HG03520 (cell line): Measurements from ENCODE around the gene MACROD2.

Experiments
- ATAC-seq: cut with Tn5 transposase; IDR thresholded peaks from one replicate; pipeline ENCODE4 v1.9.1; 2021; ENCODE audit warnings: mild to moderate bottlenecking, moderate library complexity; ENCODE audit not compliant: unreplicated experiment

The MACROD2 gene

GRCh38 chr20:15895126-15895525 is 1899.8 kb downstream of the MACROD2 start:
- ATAC-seq: no peak

GRCh38 chr20:15895560-15896084 is 1900.3 kb downstream of the MACROD2 start:
- ATAC-seq: peak; percentile 87

- no peak for ATAC-seq
These were observed 1904.7 kb downstream of the MACROD2 start for GRCh38 chr20:15899967-15900366.

- no peak for ATAC-seq
These were observed 1905.1 kb downstream of the MACROD2 start for GRCh38 chr20:15900443-15900842.

- ATAC-seq: no peak
These were observed 1907.2 kb downstream of the MACROD2 start for GRCh38 chr20:15902493-15902892.

GRCh38 chr20:15905661-15906060 is 1910.3 kb downstream of the MACROD2 start:
- ATAC-seq: no peak

- ATAC-seq: no peak
These were observed 1914.7 kb downstream of the MACROD2 start for GRCh38 chr20:15909995-15910394.

GRCh38 chr20:15911581-15911980 is 1916.3 kb downstream of the MACROD2 start:
- ATAC-seq: no peak

- no peak for ATAC-seq
These were observed 1918.2 kb downstream of the MACROD2 start for GRCh38 chr20:15913391-15914025.

- no peak for ATAC-seq
These were observed 1921.3 kb downstream of the MACROD2 start for GRCh38 chr20:15916623-15917022.

- ATAC-seq: no peak
These were observed 1922.0 kb downstream of the MACROD2 start for GRCh38 chr20:15917283-15917682.

GRCh38 chr20:15918631-15919030 is 1923.3 kb downstream of the MACROD2 start:
- no peak for ATAC-seq

- ATAC-seq: no peak
These were observed 1923.8 kb downstream of the MACROD2 start for GRCh38 chr20:15919118-15919517.

GRCh38 chr20:15921930-15922329 is 1926.6 kb downstream of the MACROD2 start:
- no peak for ATAC-seq

GRCh38 chr20:15922556-15922955 is 1927.2 kb downstream of the MACROD2 start:
- ATAC-seq: no peak

GRCh38 chr20:15923030-15923776 is 1927.9 kb downstream of the MACROD2 start:
- peak; percentile 33 for ATAC-seq

- no peak for ATAC-seq
These were observed 1929.2 kb downstream of the MACROD2 start for GRCh38 chr20:15924556-15924955.

- ATAC-seq: no peak
These were observed 1930.1 kb downstream of the MACROD2 start for GRCh38 chr20:15925376-15925775.

GRCh38 chr20:15927893-15928650 is 1932.8 kb downstream of the MACROD2 start:
- no peak for ATAC-seq

- ATAC-seq: no peak
These were observed 1933.6 kb downstream of the MACROD2 start for GRCh38 chr20:15928946-15929345.
